Ishikawa (cell line): ENCODE measurements around the gene KIF5C.

Experiments used
- CEBPB ChIP-seq: IDR thresholded peaks from 2 replicates; pipeline ENCODE4 v1.6.1; 2012
- EP300 ChIP-seq: IDR thresholded peaks from 2 replicates; pipeline ENCODE4 v1.6.1; 2012; ENCODE audit warnings: borderline replicate concordance

DNA sequence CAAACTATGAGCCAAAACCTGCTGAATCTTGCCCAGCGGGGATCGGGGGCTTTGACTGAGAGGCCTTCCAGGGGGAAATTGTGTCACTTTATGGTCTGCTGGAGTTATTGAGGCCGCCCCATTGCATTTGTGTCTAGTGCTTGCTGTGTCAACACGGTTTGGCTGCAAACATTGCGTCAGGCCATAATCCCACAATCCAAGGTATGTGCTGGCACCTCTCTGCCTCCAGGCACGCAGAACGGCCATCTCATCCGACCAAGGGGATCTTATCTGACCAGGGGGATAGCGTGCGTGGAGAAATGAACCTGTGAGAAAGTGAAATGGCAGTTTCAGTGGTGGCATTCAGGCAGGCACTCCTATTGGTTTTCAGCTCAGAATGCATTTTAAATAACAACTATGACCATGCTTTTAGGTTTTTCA is 145.4 kb downstream of the KIF5C start:
- no peak for TF ChIP-seq EP300
- no peak for TF ChIP-seq CEBPB
